Stimulated activated CD8-positive, alpha-beta memory T cell treated with anti-CD3 and anti-CD28 coated beads, Interleukin-15, amount 100 ng/mL, for 1 hour (primary cell): Measurements from ENCODE around the gene CENPX.
"Not testable (repeated sequence)": the region's sequence is repeated elsewhere in the genome, so short reads cannot be mapped to it uniquely, and the experiment has no call there.

Source experiments
- DNase-seq: peaks from one replicate; pipeline ENCODE4 v3.0.0-alpha.2; 2020; ENCODE audit warnings: low read depth

CENPX gene

GRCh38 chr17:81998212-81998611 is 24.5 kb downstream of the CENPX start:
- no peak for DNase-seq

GRCh38 chr17:81996757-81997441 is 25.8 kb downstream of the CENPX start:
- DNase-seq, result no peak

- no peak for DNase-seq
Measured at GRCh38 chr17:81996232-81996756, 26.4 kb downstream of the CENPX start.

- no peak for DNase-seq
Measured at GRCh38 chr17:81995463-81996231, 27.0 kb downstream of the CENPX start.

GRCh38 chr17:81994593-81995462 is 27.9 kb downstream of the CENPX start:
- DNase-seq, result no peak

- no peak for DNase-seq
Measured at GRCh38 chr17:81993729-81994592, 28.7 kb downstream of the CENPX start.

- no peak for DNase-seq
Measured at GRCh38 chr17:81992306-81993102, 30.2 kb downstream of the CENPX start.

- DNase-seq, result no peak
Measured at GRCh38 chr17:81991684-81992305, 30.9 kb downstream of the CENPX start.

- no peak for DNase-seq
Measured at GRCh38 chr17:81990836-81991683, 31.6 kb downstream of the CENPX start.

GRCh38 chr17:81987161-81987770 is 35.4 kb downstream of the CENPX start:
- no peak for DNase-seq

- no peak for DNase-seq
Measured at GRCh38 chr17:81986606-81987005, 36.1 kb downstream of the CENPX start.

- no peak for DNase-seq
Measured at GRCh38 chr17:81984773-81985410, 37.8 kb downstream of the CENPX start.

GRCh38 chr17:81983639-81984373 is 38.9 kb downstream of the CENPX start:
- DNase-seq, result no peak

GRCh38 chr17:81983011-81983638 is 39.6 kb downstream of the CENPX start:
- no peak for DNase-seq

GRCh38 chr17:81981511-81981910 is 41.2 kb downstream of the CENPX start:
- not testable (repeated sequence) for DNase-seq

GRCh38 chr17:81980707-81981343 is 41.9 kb downstream of the CENPX start:
- no peak for DNase-seq
